NCI-H2107 treated with DMSO at 0.1 percent for 48 hours (cell line): ENCODE measurements around the gene PDXK.
A peak's percentile ranks its signal among the peaks of the same experiment; 100 is the strongest.

Experiments used
- DNase-seq: peaks from one replicate; lab custom pipeline; 2025; ENCODE audit not compliant: unreplicated experiment; lab: John Stamatoyannopoulos, UW

PDXK gene

DNA sequence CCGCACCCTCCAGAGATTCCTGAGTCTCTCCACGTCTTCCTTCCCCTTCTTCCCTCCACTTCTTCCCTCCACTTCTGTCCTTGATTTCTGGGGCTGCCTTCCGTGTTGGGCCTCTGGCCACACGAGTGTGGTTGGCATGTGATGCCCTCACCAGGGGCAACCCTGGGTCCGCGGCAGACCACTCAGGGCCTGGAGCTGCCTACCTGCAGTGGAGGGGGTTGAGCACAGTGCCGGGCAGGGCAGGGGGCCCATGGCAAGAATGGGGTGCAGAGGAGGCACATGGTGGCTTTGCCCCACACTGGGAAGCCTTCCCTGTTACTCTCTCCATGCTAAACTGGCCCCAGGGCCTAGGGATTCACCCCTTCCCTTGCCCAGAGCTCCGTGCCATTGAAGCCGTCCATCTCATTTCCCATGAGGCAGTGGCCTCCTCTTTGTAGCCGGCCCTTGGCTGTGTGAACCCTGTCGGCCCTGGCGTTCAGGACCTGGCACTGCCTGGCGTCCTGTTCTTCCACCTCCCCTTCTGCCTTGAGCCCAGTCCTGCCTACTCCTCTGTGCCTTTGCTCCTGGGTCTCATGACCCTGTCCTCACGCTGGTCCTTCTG lies 83.9 kb downstream of the PDXK start:
- no peak for DNase-seq

DNA sequence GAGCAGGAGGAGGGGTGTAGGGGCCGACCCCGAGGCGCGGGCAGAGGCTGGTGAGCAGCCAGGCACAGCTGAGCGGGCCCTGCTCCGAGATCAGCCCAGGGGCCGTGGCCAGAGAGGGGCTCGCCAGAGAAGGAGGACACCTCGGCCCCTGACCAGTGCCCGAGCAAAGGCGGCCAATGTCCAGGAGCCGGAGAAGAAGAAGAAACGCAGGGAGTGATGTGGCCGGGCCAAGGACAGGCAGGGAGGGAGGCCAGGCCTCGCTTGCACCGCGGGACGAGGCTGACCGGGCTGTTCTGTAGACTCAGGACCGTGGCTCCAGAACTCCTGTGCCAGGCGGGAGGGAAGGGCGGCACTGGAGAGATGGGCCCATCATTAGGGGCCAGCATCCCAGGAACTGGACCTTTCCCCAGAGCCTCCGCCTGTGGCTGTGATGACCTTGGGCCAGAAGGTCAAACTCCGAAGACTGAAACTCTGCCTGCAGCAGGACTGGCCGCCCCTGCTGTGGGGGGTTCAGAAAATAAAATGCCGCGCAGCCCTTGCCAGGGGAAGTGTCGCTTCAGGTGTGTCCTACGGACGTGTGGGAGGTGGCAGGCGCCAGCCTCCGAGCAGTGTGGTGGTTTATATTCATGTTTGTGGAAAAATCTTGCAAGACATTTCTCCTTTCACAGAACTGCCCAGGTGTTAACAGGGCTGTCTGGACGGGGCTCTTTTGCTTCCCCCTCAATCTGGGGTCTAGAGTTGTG lies 84.8 kb downstream of the PDXK start:
- DNase-seq = no peak

DNA sequence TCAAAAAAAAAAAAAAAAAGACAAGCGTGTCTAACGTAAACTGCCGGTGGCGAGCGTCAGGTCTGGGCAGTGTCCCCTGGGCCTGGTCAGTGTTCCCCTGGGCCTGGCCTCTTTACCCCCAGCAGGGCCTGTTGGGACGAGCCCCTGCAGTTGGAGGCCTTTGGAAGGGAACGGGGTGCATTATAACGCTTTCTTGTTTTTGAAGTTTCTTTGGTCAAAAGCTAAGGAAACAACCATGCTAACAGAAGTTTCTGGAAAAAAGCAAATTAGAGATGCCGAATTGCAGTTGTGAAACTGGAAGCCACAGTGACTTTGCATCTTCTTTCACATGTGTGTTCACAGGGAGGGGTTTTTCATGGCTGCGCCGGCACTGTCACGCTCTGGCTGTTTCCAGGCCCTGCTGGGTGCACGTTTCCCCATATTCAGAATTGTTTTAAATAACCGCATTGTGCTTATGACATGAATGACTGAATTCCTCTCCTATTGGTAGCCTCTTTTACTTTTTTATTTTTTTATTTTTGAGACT lies 86.4 kb downstream of the PDXK start:
- no peak for DNase-seq

DNA sequence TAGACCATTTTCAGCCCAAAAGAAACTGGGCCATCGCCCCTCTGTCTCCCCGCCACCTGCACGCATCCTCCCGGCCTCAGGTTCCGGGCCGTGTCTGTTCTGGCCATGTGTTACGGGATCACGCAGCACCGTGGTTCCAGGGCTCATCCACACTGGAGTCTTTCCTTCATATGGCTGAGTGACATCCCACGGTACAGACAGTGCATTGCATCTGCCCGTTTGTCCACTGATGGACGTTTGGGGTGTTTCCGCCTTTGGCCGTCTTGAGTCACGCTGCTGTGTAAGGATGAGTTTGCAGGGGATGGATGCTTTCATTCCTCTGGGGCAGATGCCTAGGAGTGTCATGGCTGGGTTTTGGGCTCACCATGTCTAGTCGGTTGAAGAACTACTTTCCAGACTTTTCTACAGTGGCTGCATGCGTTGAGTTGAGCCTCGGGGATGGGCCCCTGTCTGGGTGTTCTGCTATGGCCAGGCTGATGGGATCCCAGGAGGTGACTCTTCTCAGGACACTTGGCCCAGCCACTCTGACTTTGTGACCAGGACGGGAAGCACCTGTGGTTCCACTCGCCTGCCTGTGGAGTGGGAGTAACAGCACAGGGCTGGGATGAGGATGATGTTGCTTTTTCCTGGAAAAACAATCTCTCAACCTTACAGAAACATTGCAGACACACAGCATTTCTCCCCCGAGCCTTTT lies 87.2 kb downstream of the PDXK start:
- no peak for DNase-seq

DNA sequence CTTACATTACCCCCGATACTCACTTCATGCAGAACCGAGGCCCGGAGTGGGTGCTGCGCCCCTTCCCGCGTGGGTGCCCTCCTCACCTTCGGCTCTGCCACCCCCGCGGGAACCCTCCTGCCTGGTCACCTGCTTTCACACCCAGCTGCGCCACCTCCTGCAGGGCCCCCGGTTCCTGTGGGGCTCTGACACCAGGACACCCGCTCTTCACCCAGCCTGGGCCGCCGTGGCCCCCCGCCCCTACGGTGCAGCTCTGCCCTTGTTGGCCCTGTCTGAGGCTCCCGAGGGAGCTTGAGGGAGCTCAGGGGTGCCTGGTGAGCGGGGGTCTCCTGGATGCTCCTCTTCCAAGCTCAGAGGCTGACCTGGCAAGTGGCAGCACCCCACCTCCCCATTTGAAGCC lies 89.4 kb downstream of the PDXK start:
- no peak for DNase-seq

DNA sequence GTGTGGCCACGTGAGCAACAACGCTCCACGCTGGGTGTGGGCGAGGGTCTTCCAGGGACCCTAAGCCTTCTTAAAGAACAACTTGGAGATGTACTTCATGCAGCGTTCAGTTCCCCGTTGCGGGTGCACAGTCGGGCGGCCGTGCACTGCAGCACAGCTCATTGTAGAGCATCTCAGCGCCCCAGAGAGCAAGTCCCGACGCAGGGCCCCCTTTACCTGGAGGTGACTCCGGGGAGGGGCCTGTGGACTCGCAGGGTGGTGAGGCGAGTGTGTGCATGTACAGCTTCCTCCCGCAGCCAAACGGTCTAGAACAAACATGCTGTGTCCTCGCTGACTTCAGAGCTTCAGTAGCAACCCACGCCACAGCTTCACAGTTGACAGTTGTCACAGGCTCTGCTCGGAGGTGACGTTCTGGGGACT lies 89.9 kb downstream of the PDXK start:
- no peak for DNase-seq

DNA sequence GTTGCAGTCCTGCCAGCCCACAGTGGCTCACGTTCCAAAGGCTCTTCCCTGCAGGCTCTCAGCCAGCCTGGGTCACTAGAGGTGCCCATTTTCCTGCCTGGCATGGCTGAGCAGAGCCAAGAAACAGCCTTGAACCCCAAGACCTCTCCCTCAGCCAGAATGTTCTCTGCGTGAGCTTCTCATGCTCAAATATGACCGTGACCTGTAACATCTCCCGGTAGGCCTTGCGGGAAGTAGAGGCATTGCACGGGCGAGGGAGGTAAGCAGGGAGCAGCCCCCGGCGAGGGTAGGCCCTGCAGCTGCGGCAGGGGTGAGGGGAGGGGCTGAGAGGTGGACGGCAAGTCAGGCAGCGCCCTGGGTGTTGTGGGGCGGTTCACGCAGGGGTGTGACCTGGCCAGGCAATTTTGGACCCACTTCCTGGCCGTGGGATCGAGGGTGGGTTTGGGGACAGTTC lies 90.4 kb downstream of the PDXK start:
- no peak for DNase-seq

DNA sequence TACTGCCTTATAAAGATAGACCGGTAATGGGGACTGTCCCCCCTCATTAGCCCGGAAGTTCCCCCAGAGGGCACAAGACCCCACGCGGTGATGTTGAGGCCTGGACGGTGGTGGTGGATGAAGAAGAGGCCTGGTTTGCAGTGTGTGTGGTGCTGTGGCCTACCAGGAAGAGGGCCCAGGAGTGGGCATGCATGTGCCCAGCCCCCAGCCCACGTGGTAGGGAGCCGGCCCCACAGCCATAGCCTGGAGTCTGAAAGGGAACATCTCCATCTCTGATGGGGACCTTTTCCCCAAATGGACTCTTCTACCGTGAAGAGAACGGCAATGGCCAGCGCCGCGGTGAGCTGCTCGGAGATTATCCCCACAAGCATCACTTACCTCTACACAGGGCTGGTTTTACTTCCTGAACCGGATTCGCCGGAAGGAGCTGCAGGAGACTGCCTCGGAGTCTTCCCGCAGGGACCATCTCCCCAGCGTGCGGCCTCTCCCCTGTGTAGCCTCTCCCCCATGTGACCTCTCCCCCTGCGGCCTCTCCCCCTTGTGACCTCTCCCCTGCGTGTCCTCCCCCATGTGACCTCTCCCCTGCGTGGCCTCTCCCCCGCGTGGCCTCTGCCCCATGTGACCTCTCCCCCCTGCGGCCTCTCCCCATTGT lies 91.0 kb downstream of the PDXK start:
- no peak for DNase-seq

DNA sequence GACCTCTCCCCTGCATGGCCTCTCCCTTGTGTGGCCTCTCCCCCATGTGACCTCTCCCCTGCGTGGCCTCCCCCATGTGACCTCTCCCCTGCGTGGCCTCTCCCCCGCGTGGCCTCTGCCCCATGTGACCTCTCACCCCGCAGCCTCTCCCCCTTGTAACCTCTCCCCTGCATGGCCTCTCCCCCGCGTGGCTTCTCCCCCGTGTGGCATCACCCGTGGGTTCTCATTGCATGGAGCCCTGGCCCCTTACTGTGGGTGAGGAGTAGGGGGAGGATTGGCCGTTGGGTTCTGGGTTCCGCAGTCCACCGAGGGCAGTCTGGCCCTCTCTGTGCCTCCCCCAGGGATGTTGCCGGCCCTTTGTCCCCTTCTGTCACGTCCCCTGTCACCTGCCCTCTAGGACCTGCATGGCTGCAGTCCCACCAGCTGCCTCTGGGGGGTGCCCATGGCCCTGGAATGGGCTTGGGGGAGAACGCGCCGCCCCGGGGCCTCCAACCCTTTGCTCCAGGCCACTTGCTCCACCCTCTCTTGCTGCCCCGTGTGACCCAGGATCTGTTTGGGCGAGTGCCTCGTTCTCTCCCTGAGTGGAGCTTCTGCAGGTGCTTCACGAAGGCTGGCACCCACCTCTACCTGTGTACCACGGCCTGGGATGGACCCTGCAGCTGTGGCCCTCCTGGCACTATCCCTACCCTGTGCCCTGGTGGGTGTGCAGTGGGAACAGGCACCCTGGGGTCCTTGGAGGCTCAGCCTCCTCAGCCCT lies 91.8 kb downstream of the PDXK start:
- DNase-seq = peak; percentile 65

DNA sequence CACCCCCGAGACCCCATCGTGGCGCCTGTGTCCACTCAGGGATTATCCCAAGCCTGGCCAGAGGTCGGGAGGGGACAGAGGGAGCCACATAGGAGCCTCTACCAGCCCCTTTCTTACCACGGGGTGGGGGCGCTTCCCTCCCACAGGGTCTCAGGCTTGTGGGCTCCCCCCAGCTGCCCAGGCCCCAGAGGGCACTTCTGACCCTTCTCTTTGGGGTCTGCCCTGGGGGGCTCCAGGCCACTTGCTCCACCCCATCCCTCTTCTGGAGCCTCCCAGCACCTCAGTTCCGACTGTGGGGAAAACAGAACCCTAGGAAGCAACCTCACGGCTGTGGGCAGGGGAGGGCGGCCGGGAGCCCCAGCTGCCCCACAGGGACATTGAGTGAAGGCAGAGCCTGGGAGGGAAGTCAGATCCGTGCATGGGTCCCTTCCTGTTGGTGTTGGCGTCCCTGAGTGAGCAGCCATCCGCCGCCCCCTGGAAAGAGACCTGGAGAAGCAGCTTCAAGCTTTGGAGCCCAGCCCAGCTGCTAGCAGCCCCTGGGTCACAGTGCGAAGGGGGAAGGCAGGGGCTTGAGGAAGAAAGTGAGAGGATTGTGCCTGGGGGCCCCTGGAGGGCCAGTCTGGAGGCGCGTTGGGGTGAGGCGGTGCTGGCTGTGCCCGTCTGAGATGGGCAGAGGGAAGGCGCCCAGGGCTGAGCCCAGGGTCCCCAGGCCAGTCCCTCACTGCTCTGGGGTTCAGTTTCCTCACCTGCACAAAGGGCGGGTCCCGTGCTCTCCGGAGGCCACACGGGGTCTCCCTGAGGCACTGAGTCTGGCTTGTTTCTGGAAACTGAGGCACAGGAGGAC lies 92.6 kb downstream of the PDXK start:
- peak; percentile 13 for DNase-seq
